ENCODE measurements around the gene CFAP46.
"Not testable (repeated sequence)": the region's sequence is repeated elsewhere in the genome, so short reads cannot be mapped to it uniquely, and the experiment has no call there.

CFAP46 gene

DNA sequence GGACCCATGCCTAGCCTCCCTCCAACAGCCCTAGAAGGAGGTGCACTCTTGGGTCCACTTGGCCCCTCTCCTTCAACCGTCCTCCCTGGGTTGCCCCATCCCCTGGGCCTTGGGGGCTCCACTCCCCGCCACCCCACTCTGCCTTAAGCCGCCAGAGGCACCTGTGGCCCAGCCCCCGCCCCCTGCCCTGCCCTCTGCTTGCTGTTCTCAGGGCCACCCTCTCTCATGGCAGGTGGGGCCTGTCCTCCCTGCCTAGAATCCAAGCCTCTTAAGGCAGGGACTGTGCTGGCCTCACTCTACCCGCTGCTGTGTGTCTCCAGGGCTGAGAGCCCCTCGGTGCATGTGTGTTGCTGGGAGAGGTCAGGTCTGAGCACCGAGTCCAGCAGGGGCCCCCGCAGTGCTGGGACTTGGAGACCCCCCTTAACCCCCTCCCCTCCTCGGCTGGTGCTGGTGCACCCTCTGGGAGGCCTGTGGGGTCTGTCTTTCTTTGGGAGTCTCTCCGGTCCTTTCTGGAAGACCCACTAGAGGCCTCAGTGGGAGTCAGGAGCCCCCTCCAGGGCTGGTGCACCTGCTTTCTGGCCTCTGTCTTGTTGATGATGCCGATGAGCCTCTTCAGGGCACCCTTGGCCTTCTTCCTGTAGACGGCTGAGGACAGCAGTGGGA is 43.8 kb downstream of the CFAP46 start:
- DNase-seq = no peak

DNA sequence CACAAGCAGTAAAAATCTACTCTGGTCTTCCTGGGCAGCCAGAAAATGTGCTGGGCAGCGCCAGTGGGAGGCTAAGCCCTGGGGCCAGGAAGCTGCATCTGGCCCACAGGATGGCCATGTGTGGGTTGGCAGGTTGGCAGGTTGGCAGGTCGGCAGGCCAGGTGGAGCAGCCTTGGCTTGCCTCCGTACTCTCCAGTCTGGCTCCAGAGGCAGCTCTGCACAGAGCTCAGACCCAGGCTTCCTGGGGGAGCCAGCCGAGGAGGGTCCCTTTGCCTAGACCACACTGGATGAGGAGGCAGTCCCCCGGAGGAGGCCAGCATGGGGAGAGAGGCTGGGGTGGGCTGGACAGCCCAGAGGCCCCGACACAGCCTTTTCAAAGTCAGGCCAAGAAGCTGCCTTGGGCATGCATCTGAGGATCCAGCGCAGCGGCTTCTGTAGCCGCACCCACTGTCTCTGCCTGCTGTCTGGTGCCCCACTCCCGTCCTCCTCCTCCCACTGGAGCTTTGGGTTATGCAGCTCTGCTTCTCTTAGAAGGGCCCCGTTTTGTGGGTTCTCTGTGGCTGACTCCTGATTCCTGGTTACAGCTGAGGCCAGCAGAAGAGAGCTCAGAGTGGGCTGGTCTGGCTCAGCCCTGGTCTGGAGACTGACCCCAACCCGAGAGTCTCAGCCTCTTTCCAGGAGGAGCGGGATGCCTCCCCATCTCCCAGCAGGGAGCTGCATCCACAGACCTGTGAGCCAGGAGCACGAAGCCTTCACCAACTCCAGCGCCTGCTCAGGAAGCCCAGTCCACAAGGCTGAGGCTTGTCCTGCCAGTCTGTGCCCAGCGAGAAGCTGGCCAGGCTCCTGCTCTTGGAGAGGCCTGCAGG is 44.6 kb downstream of the CFAP46 start:
- DNase-seq = no peak

DNA sequence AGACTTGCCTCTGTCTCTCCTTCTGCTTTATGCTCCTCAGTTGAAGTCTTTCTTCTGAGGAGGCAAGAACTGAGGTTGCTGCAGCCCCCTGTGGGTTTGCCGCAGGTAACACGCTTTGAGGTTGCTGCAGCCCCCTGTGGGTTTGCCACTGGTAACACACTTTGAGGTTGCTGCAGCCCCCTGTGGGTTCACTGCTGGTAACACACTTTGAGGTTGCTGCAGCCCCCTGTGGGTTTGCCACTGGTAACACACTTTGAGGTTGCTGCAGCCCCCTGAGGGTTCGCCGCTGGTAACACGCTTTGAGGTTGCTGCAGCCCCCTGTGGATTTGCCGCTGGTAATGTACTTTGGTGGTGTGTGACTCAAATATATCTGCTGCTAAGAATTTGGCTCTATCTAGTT is 48.6 kb downstream of the CFAP46 start:
- DNase-seq = not testable (repeated sequence)

DNA sequence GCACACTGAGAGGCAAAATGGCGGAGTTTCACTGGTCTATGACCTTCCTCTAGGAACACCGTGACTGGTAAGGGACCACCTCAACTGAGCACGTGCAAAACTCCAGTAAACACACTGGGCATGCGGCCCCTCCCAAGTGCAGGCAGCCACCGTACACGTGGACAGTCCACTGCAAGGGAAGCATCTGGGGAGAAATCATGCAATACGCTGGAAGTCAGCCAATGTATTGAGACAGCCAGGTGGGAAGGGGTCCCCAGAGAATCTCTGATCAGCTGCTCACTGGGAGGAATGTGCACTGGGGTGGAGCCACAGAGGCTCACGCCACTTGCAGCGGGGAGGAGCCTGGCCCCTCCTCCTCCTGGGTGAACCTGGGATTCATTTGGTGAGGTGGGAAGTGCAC is 49.3 kb downstream of the CFAP46 start:
- no peak for DNase-seq

DNA sequence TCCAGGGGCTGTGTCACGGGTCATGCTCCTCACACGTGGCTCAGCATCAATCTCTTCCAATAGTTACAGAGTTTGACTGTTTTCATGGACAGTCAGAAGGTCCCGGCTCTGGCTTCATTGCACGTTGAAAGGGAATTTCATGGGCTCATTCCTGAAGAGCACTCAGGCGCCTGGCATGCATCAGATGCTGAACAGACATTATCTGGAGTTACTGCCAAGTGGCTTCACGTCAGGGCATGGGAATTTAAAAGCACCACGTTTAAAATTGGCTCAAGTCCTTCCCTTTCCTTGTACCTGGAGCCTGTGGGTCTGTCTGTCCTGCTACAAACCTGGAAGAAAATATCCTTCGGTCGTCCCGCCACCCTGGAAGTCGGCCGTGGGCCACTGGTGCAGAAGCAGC is 50.4 kb downstream of the CFAP46 start:
- DNase-seq = no peak

DNA sequence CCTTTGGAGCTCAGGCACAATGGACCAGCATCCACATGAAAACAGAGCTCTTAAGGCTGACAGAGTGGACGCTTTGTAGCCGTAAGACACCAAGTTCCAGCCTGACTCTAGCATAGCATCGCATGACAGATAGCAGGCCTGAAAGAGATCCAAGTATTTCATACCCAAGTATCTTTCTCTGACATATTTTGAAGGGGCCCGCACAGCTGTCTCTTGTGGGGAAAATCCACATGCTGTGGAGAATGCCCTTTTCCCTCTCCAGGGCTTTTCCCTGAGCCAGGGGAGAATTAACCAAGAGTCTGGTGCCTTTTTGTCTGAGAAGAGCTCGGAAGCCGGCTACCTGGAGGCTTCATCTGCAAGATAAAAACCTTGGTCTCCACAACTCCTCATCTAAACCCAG is 51.0 kb downstream of the CFAP46 start:
- DNase-seq = no peak

DNA sequence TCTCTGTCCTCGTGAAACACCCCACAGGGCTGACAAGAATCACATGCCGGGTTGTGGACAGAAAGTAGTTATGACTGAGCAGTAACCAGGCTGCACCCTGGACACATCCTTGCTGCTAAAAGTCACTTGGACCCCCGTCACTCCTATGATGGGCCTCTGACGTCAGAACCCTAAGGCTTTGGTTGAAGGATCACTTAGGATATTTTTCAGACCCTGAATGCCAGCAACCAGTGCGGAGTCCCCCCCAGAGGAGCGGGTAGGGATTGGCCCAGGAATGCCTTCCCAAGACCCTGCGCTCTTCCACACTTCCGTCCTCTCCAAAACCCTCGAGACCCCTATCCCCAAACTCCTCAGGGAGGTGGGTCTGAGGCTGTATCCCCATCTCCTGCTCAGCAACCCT is 52.1 kb downstream of the CFAP46 start:
- no peak for DNase-seq

DNA sequence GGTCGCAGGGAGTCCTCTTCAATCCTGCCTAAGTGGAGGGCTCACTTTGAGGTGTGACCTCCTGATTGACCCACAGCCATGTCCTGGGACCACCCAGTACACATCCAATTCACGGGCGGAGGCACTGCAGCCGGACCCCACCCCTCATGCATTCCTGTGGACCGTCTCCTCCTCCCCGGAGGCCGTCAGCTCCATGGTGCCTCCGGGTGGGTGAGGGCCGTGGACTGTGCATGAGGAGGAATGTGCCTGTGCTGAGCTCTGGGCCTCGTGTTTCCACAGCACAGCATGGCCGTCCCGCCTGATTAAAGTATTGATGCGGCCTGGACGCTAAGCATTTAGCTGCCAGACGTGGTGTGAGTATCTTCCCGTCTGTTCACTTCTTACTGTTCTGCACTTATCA is 52.8 kb downstream of the CFAP46 start:
- no peak for DNase-seq

DNA sequence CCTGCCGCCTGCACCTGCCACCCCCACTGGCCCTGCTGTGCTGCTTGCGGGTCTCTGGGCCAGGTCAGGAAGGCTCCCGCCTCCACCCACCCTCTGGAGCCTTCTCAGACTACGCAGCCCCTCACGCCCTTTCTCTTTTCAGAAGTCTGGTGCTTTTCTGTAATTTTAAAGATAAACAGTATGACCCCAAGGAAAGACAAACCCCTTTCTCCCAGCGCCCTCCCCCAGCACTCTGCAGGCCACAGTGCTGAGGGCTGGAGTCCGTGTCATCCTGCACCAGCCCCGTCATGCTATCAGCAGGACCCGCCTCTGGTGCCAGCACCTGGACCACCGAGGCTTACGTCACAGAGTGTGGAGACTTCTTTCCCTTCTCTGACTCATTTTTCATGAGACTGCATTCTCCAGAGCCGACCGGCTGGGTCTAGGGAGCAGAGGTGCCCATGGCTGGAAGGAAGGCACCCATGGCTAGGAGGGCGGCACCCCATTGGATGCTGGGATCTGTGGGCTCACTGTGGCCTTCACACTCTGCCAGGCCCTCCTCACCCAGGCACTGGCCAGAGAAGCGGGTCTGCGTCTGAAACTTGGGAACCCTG is 53.4 kb downstream of the CFAP46 start:
- no peak for DNase-seq

DNA sequence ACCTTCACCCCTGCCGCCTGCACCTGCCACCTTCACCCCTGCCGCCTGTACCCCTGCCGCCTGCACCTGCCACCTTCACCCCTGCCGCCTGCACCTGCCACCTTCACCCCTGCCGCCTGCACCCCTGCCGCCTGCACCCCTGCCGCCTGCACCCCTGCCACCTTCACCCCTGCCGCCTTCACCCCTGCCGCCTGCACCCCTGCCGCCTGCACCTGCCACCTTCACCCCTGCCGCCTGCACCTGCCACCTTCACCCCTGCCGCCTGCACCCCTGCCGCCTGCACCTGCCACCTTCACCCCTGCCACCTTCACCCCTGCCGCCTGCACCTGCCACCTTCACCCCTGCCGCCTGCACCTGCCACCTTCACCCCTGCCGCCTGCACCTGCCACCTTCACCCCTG is 53.9 kb downstream of the CFAP46 start:
- DNase-seq = not testable (repeated sequence)

DNA sequence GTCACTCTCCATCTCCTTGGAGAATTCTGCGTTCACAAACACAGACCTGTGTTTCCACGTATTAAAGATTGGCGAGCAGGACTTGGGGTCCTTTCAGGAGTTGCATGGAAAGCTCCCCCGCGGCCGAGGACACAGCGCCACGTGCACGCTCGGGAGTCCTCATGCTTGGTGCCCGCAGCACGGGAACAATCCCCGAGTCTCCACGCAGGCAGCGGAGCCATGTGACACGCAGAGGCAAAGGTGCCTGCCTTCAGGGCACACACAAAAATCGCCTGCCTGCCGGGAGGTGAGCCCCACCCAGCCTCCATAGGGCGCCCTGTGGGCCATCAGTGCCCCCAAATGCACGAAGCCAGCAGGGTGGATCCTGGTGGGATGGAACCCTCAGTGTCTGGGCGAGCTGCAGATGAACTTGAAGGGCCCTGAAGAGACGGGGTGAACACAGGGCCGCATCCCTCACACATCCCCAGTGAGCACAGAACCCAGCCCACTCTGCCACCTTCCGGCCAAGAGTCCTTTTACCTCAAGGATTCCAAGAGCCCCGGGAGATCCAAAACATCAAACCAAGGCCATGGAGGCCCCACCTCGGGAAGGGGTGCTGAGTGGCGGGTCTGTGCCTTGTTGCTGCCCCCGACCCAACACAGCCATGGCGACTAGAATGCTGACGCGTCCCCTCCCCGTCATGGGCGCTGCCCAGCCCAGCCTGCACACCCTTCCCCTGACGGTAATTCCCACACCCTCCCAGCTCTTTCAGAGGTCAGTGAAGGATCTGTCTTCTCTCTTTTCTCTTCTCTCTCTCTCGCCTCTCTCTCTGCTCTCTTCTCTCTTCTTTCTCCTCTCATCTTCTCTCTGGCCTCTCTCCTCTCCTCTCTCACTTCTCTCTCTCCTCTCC is 55.9 kb downstream of the CFAP46 start:
- DNase-seq = no peak

DNA sequence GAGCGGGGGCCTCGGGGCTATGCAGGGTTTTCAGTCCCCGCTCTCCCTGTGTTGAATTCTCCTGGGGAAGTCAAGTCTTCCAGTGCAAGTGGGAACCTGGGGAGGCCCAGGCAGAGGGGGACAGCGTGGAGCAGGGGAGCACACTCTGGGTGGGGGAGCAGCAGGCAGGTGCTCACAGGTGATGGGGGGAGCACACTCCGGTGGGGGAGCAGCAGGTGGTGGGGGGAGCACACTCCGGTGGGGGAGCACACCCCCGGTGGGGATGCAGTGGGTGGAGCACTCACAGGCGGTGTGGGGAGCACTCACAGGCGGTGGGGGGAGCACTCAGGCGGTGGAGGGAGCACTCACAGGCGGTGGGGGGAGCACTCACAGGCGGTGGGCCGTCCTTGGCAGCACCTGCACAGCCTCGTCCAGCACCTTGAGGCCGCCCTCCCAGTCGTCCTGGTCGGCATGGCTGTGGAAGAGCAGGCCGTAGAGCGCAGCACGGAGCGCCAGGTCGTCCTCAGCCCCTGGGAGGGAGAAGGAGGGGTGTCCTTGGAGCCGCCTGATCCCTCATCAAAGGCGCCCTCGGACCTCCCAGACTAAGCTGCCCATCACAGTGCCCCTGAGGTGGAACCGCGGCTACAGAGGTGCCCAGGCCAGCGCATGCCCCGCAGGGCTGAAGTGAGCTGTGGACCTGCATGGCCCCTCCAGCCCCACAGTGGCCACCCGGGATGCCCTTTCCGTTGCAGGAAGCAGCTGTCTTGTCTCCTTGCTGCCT is 56.7 kb downstream of the CFAP46 start:
- no peak for DNase-seq

DNA sequence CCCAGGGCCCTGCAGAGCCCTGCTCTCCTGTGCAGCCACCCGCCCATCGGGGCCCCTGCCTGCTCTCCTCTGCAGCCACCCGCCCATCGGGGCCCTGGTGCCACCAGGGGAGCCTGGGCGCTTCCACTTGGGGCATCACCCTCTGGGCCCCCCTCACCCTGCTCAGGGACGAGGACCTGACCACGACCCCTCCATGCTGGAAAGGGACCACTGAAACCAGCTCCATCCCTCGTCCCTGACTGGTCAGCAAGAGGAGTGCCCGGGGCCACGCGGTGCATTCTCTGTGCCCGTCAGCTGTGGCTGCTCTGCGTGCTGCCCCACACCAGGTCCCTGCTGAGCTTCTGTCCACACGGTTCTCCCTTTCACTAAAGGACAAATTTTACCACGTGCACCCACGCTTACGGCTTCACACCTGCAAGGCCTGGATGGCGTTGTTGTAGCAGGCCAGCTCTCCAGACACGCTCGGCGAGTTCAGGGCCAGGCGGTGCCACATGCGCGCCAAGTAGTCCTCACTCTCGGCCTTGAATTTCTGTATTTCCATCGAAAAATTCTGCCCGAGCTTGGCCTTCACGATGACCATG is 57.6 kb downstream of the CFAP46 start:
- no peak for DNase-seq

DNA sequence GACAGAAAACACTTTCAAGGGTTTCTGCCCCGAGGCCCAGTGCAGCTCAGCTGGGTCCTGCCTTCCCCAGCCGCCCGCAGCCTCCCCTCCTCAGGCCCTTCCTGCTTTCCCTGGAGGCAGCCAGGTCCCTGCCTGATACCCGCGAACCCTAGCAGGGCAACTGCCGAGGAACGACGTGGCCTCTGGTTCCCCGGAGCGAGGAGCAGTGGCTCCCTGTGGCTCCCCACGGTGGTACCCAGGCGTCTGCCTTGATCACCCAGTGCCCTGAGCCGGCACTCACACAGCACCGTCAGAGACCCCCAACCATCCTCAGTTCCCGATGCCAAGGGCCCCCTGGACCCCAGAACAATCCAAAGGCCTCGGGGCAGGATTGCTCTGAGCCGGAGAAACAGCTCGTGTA is 58.3 kb downstream of the CFAP46 start:
- no peak for DNase-seq

DNA sequence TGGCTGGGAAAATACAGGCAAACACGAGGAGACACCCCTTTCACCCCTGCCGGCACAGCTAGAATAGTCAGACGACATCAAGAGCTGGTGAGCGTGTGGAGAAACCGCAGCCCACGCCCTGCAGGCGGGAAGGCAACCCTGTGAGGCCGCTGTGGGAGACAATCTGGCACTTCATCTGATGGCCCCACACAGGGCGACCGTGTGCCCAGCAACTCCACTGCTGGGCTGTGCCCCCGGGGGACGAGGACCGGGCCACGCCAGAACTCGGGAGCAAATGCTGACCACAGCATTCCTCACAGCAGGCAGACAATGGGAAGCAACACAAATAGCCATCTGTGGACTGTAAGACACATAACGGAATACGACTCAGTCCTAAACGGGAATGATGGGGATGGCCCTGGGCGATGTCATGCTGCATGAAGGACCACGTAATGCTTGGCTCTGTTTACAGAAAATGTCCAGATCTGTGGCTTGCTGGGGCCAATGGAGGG is 58.9 kb downstream of the CFAP46 start:
- no peak for DNase-seq

DNA sequence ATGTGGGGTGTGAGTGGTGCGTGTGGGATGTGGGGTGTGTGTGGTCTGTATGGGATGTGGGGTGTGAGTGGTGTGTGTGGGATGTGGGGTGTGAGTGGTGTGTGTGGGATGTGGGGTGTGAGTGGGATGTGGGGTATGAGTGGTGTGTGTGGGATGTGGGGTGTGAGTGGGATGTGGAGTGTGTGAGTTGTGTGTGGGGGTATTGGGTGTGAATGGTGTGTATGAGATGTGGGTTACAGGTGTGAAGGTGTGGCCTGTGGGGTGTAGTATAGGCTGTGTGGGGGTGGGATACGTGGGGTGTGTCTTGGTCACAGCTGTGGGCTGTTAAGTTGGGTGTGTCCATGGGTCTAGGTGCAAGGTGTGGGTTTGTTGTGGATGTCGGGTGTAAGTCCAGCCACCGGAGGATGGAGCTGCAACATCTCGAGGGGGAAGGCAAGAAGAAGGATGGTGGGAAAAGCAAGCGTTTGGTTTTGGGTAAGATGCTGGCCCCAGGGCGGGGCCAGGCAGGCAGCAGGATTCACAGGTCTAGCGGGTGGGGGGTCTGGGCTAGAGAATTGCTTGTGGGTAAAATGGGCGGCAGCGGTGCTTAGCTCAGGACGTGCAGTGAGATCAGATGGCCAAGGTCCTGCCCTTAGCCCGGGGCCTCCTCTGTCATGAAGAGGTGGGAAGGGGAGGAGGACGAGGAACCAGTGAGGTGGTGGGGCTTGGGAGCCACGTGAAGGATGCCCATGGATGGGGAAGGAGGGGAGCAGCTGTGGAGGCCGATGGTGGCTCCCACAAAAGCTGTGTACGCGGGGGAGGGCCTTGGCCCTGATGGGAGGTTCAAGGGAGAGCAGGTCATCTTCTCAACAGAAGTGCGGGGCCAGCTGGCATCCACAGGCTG is 60.1 kb downstream of the CFAP46 start:
- DNase-seq = no peak

DNA sequence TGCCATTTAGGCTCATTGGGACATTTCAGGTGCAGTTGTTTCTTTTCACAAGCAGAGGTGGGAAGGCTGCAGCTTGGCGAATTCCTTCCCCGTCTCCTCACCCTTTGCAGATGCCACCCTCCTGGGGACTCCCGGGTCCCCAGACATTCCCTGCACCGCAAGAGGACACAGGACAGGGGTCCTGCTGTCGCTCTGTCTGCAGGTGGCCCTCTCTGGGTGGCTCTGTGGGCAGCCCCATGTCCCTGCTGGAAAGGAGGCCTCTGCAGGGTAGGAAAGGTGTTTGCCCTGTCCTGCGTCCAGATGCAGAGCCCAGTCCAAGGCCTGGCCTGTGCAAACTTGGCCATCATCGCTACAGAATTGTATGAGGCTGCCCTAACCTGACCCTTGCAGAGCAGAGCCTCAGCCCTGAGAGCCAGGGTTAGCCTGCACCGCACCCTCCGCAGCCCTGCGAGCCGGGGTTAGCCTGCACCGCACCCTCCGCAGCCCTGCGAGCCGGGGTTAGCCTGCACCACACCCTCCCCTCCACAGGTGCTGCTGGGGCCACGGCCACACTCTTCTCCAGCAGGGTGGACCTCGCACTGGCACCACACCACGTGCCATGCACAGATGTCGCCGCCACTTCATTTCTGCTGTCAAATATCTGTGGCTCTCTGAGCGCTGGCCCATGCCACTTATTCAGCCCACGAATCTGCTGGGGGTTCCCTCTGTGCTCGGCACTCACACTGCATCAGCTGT is 61.0 kb downstream of the CFAP46 start:
- no peak for DNase-seq

DNA sequence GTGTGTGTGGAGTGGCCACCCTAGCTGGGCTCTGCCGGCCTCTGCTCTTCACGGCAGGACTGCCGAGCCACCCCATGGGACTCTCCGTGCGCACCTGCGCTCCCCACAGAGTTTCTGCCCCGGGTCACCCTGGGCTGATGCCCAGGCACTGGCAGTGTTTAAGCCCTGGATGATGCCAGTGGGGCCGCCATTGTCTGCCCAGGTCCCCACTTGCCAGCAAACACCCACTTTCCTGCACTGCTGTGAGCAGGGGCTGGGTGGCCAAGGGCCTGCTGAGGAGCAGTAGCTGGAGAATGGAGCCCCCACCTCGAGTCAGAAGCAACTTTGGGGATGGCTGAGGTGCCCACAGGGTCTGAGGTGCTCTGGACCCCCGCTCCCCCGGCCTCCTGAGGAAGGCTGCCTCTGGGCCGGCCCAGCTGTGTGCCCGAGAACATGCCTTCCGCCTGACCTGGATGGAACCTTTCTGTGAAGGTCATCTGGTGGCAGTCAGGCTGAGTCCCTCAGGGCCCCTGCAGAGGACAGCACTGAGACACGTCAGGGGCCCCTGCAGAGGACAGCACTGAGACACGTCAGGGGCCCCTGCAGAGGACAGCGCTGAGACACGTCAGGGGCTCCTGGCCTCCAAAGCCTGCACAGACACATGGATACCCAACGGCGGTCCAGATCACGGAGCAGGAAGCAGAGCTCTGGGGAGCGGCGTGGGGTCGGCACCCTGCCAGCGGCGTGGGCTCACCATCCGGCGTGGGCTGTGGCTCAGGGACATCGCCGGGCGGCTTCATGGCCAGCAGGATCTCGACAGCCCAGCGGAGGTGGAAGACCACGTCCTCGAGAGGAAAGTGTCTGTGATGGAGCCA is 62.0 kb downstream of the CFAP46 start:
- no peak for DNase-seq

Measured in suppressor macrophage treated with lipopolysaccharide for 4 hours (primary cell).